DND-41 (cell line): ENCODE results near the gene TRMT11.

Source experiments
- CTCF ChIP-seq: IDR thresholded peaks from 2 replicates; pipeline ENCODE4 v1.5.1; 2012; ENCODE audit warnings: borderline replicate concordance, low read length, moderate library complexity, mild to moderate bottlenecking; ENCODE audit not compliant: poor library complexity, severe bottlenecking; ENCODE audit errors: extremely low read depth
- EZH2 ChIP-seq: IDR thresholded peaks from 3 replicates; pipeline ENCODE4 v1.6.1; 2012; ENCODE audit warnings: borderline replicate concordance, low read depth, mild to moderate bottlenecking, moderate library complexity, low read length, inconsistent platforms; ENCODE audit not compliant: severe bottlenecking

- no peak for TF ChIP-seq CTCF
- TF ChIP-seq EZH2, result no peak
Observed at GRCh38 chr6:125952764-125953501, 33.4 kb upstream of the TRMT11 start.
